ENCODE data around the gene METTL22.

- no peak for TF ChIP-seq CTCF (IDR thresholded peaks at IDR 0.05; ENCODE audit: low read depth, low read length)
- TF ChIP-seq EZH2phosphoT487 (IDR thresholded peaks at IDR 0.05; ENCODE audit: low read depth): no peak
Observed at GRCh38 chr16:8675183-8676159, 54.0 kb downstream of the METTL22 start.
